CD8-positive, alpha-beta memory T cell (primary cell): ENCODE results near the gene TOR1A. TPM values are rescaled to one million over a fixed set of nuclear protein-coding genes. Genes with fewer than 3 reads are reported as not detected.
"Not testable (repeated sequence)": the region's sequence is repeated elsewhere in the genome, so short reads cannot be mapped to it uniquely, and the experiment has no call there.

Source experiments
- CTCF ChIA-PET: fragments of 350-600 bp; sonication (Branson Sonifier 250); formaldehyde crosslinking; loops from one replicate; lab custom pipeline; 2021; ENCODE audit warnings: antibody characterized with exemption; lab: Charles Lee
- POLR2A ChIA-PET: fragments of 350-600 bp; sonication (Branson Sonifier 250); formaldehyde crosslinking; loops from one replicate; lab custom pipeline; 2021; ENCODE audit warnings: antibody characterized with exemption; lab: Charles Lee
- DNase-seq, 5 donors: peaks; one replicate each; pipeline versions ENCODE4 v3.0.0 to v3.0.0-alpha.2; 2020 to 2022; ENCODE audit warnings: mixed read lengths in 1 of 5
- H3K27ac ChIP-seq: one replicate; pipeline ENCODE4 v1.7.0; 2013; ENCODE audit warnings: low read depth, mild to moderate bottlenecking, low read length, moderate library complexity
- H3K27me3 ChIP-seq: 2 replicates; pipeline ENCODE4 v1.7.0; 2013; ENCODE audit warnings: low read length, mild to moderate bottlenecking; ENCODE audit not compliant: insufficient read depth, poor library complexity, severe bottlenecking
- H3K36me3 ChIP-seq: 2 replicates; pipeline ENCODE4 v1.7.0; 2013; ENCODE audit warnings: mild to moderate bottlenecking, low read length, moderate library complexity; ENCODE audit not compliant: insufficient read depth
- H3K4me1 ChIP-seq: 2 replicates; pipeline ENCODE4 v1.7.0; 2013; ENCODE audit warnings: mild to moderate bottlenecking, low read length, moderate library complexity; ENCODE audit not compliant: insufficient read depth
- H3K4me3 ChIP-seq: 2 replicates; pipeline ENCODE4 v1.7.0; 2013; ENCODE audit warnings: mild to moderate bottlenecking, low read length
- H3K9me3 ChIP-seq: 2 replicates; pipeline ENCODE4 v1.7.0; 2013; ENCODE audit warnings: mild to moderate bottlenecking, low read length
- H3K27ac Mint-ChIP-seq, 8 donors: one replicate each; pipeline ENCODE4 v1.8.0; 2020 to 2021; ENCODE audit warnings: mixed read lengths in 8 of 8, mild to moderate bottlenecking in 6 of 8, inconsistent platforms in 3 of 8, moderate library complexity in 3 of 8
- H3K27me3 Mint-ChIP-seq, 2 donors: one replicate each; pipeline ENCODE4 v1.8.0; 2020 to 2021; ENCODE audit warnings: mixed read lengths in 2 of 2, mild to moderate bottlenecking in 1 of 2, moderate library complexity in 1 of 2
- H3K36me3 Mint-ChIP-seq, 3 donors: one replicate each; pipeline ENCODE4 v1.8.0; 2020 to 2021; ENCODE audit warnings: mixed read lengths in 3 of 3, inconsistent platforms in 1 of 3, mild to moderate bottlenecking in 1 of 3
- H3K4me1 Mint-ChIP-seq, 3 donors: one replicate each; pipeline ENCODE4 v1.8.0; 2020 to 2021; ENCODE audit warnings: mixed read lengths in 3 of 3, inconsistent platforms in 1 of 3, mild to moderate bottlenecking in 1 of 3
- H3K4me3 Mint-ChIP-seq, 7 donors: one replicate each; pipeline ENCODE4 v1.8.0; 2020 to 2021; ENCODE audit warnings: mixed read lengths in 7 of 7, mild to moderate bottlenecking in 6 of 7, moderate library complexity in 4 of 7, inconsistent platforms in 2 of 7
- H3K9me3 Mint-ChIP-seq, 5 donors: one replicate each; pipeline ENCODE4 v1.8.0; 2020 to 2022; ENCODE audit warnings: mixed read lengths in 5 of 5, mild to moderate bottlenecking in 3 of 5, moderate library complexity in 2 of 5, inconsistent platforms in 1 of 5
- polyA plus RNA-seq: library from polyadenylated mRNA; unstranded; fragments of 300-500 nt; fragmentation: Illumina TruSeq; gene quantifications from one replicate; pipeline ENCODE4 v1.2.3, GENCODE V29; 2021
- total RNA-seq, 2 experiments: library from RNA; stranded (reverse); gene quantifications; one replicate each; pipeline ENCODE4 v1.2.3, GENCODE V29; 2021

TOR1A gene
- total and polyA plus RNA-seq, 3 experiments from 2014 or later = 53.8 to 73.8 (median 53.9) TPM

- Mint-ChIP-seq H3K4me1 (peaks cover 6 to 13% (median 7%) of the 10 kb centered on the region in 3 donors), H3K4me3 (no peak overlapping the region), H3K27me3 (peaks cover 5 to 15% of the 10 kb centered on the region in 2 donors), H3K9me3 (no peaks in the 10 kb centered on the region), H3K36me3 (no peaks in the 10 kb centered on the region), H3K27ac (no peak overlapping the region)
- no peaks in the 10 kb centered on the region for H3K36me3 ChIP-seq
- no peak overlapping the region for H3K27ac ChIP-seq
- H3K4me3 ChIP-seq = no peak overlapping the region
- POLR2A ChIA-PET = no interaction called here
- H3K27me3 ChIP-seq = no peaks in the 10 kb centered on the region
- H3K9me3 ChIP-seq = no peaks in the 10 kb centered on the region
- DNase-seq = no peak
- H3K4me1 ChIP-seq = peaks cover 10% of the 10 kb centered on the region
- CTCF ChIA-PET = interaction anchor here (1.5 kb wide), 1 partner anchor 639 kb away, joined by 5 read pairs; no protein-coding TSS in a partner anchor
Measured at GRCh38 chr9:129778469-129778868, 45.5 kb downstream of the TOR1A start.

- H3K4me3 Mint-ChIP-seq = peak overlapping the region in 1 of 7 donors; percentile 12
- H3K27me3 Mint-ChIP-seq = peaks cover 5 to 17% of the 10 kb centered on the region in 2 donors
- no peaks in the 10 kb centered on the region for H3K9me3 Mint-ChIP-seq
- H3K36me3 ChIP-seq = no peaks in the 10 kb centered on the region
- CTCF ChIA-PET = interaction anchor here (1.1 to 1.9 kb wide), 3 partner anchors 13 to 638 kb away, joined by 4 to 7 read pairs (median 5); no protein-coding TSS in a partner anchor
- POLR2A ChIA-PET = no interaction called here
- H3K36me3 Mint-ChIP-seq = no peaks in the 10 kb centered on the region
- H3K4me3 ChIP-seq = no peak overlapping the region
- H3K27ac ChIP-seq = peak overlapping the region; percentile 25
- no peaks in the 10 kb centered on the region for H3K27me3 ChIP-seq
- peak overlapping the region in 2 of 8 donors; percentile 4 to 92 for H3K27ac Mint-ChIP-seq
- DNase-seq = no peak
- H3K4me1 ChIP-seq = peaks cover 10% of the 10 kb centered on the region
- H3K9me3 ChIP-seq = no peaks in the 10 kb centered on the region
- H3K4me1 Mint-ChIP-seq = peaks cover 6 to 13% (median 7%) of the 10 kb centered on the region in 3 donors
Measured at GRCh38 chr9:129777769-129778130, 46.2 kb downstream of the TOR1A start.

DNA sequence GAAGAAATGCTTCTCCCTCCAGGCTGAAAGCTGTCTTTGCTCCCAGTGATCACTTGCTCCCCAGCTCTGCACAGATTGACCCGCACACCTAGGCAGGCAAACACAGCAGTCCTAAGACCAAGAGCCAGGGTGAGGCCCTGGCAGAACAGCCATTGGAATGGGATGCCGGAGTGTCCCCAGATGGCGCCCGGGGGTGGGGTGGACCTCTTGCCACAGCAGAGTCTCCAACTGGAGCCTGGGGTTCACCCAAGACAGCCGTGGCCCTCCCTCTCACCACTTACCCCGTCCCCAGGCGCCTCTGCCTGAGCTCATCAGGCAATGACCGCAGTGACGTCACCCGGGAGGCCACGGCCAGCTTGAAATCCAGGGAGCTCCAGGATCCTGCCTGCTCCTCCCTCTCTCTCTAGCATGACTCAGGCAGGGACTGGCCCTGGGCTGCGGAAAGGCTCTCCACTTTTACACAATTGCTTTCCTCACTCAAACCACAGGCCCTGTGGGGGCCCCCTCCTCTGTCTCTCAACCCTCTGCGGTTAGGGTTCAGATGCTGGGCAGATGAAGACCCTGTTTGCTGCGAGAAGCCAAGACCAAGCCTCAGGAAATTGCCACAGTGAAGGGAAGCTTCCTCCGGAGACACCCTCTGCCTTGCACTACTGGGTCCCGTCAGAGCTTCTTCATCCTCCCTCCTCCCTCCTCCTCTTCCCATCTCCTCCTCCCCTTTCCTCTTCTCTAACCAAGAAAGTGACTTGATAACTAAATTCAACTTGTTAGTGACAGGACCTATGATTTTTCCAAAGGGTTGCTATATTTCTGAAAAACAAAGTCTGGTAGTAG lies 46.8 kb downstream of the TOR1A start:
- Histone ChIP-seq H3K36me3 (no peaks in the 10 kb centered on the region), H3K9me3 (no peaks in the 10 kb centered on the region), H3K27ac (peak overlapping the region; percentile 43), H3K4me1 (peaks cover 10% of the 10 kb centered on the region), H3K4me3 (no peak overlapping the region), H3K27me3 (no peaks in the 10 kb centered on the region)
- Mint-ChIP-seq H3K27ac (peak overlapping the region in 5 of 8 donors; percentile 4 to 92 (median 52)), H3K4me1 (peaks cover 6 to 13% (median 7%) of the 10 kb centered on the region in 3 donors), H3K27me3 (peaks cover 5 to 17% of the 10 kb centered on the region in 2 donors), H3K9me3 (no peaks in the 10 kb centered on the region), H3K36me3 (no peaks in the 10 kb centered on the region), H3K4me3 (peak overlapping the region in 2 of 7 donors; percentile 12 to 48)
- CTCF ChIA-PET = interaction anchor here (0.8 to 1.9 kb wide), 5 partner anchors 14 to 645 kb away, joined by 3 to 7 read pairs (median 4); no protein-coding TSS in a partner anchor
- peak in 3 of 5 donors; percentile 3 to 65 (median 23) for DNase-seq
- POLR2A ChIA-PET = no interaction called here

DNA sequence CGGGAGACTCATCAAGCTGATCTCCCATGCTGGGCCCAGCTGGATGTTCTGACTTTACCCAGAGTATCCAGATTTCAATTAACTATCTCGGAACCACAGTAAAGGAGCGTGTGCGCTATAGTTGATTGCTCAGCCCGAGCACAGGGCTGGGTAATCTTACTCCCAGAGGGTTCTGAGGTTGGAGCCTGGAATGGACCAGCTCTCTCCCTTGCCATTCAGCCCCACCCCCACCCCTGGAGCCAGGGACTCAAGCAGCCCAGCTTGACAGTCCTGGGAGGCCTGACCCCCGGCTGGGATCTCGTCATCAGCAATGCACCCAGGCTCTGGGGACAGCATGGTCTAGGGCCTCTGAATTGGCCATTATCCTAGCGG lies 47.4 kb downstream of the TOR1A start:
- POLR2A ChIA-PET = no interaction called here
- no peaks in the 10 kb centered on the region for H3K9me3 Mint-ChIP-seq
- Histone ChIP-seq H3K9me3 (no peaks in the 10 kb centered on the region), H3K27ac (peak overlapping the region; percentile 43), H3K27me3 (no peaks in the 10 kb centered on the region), H3K36me3 (no peaks in the 10 kb centered on the region), H3K4me1 (peaks cover 10% of the 10 kb centered on the region), H3K4me3 (no peak overlapping the region)
- peaks cover 5 to 17% of the 10 kb centered on the region in 2 donors for H3K27me3 Mint-ChIP-seq
- DNase-seq = no peak
- CTCF ChIA-PET = interaction anchor here (0.8 to 1.9 kb wide), 4 partner anchors 15 to 645 kb away, joined by 3 to 7 read pairs (median 3); no protein-coding TSS in a partner anchor
- H3K4me3 Mint-ChIP-seq = no peak overlapping the region
- H3K36me3 Mint-ChIP-seq = no peaks in the 10 kb centered on the region
- no peak overlapping the region for H3K27ac Mint-ChIP-seq
- peaks cover 6 to 13% (median 7%) of the 10 kb centered on the region in 3 donors for H3K4me1 Mint-ChIP-seq

GRCh38 chr9:129776096-129776495 lies 47.8 kb downstream of the TOR1A start:
- H3K36me3 ChIP-seq, DNase-seq, POLR2A ChIA-PET, H3K36me3 Mint-ChIP-seq, H3K4me1 ChIP-seq, H3K4me3 Mint-ChIP-seq, H3K27ac ChIP-seq, H3K27me3 ChIP-seq, H3K9me3 Mint-ChIP-seq, H3K4me3 ChIP-seq, H3K9me3 ChIP-seq, H3K27ac Mint-ChIP-seq: not testable (repeated sequence)
- Mint-ChIP-seq H3K27me3 (peaks cover 5 to 17% of the 10 kb centered on the region in 2 donors), H3K4me1 (peaks cover 6 to 13% (median 7%) of the 10 kb centered on the region in 3 donors)
- CTCF ChIA-PET = interaction anchor here (1.2 to 1.9 kb wide), 3 partner anchors 8 to 39 kb away, joined by 3 to 7 read pairs (median 3); no protein-coding TSS in a partner anchor

GRCh38 chr9:129775448-129775798 lies 48.5 kb downstream of the TOR1A start:
- peaks cover 6 to 13% (median 7%) of the 10 kb centered on the region in 3 donors for H3K4me1 Mint-ChIP-seq

DNA sequence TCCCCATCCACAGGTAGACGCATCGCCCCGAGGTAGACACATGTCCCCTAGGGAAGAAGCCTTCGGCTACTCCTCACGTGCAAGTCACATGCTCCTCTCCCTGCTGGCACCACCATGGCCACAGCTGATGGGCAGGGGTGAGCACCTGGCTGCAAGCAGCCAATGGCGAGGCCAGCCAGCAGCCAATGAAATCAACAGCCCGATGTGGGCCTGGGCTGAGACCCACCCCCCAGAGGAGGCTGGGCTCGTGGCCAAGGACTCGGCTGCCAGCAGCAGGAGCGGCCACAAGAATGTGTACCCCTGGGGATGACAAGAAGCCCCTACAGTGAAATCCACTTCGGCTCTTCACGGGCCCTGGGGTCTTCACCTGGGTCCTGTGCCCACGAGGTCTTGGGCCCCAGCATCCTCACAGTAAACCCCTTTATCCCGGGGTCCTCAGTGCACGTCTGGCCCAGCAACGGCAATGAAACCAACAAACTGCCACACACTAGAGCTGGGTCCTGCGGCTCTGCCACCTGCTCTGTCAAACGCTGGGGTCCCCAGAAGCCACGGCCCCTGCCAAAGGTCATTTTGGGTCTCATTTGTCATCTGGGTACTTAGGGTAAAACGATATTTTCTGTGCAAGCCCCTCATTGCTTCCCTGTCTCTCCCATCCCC lies 49.0 kb downstream of the TOR1A start:
- ChIA-PET CTCF (interaction anchor here (0.8 to 1.3 kb wide), 3 partner anchors 9 to 38 kb away, joined by 3 to 4 read pairs (median 3); no protein-coding TSS in a partner anchor), POLR2A (no interaction called here)
- no peaks in the 10 kb centered on the region for H3K9me3 Mint-ChIP-seq
- H3K4me1 ChIP-seq = peaks cover 10% of the 10 kb centered on the region
- H3K27ac ChIP-seq = no peak overlapping the region
- DNase-seq = no peak
- H3K9me3 ChIP-seq = no peaks in the 10 kb centered on the region
- H3K36me3 ChIP-seq = no peaks in the 10 kb centered on the region
- H3K4me3 Mint-ChIP-seq = no peak overlapping the region
- H3K4me1 Mint-ChIP-seq = peaks cover 6 to 13% (median 7%) of the 10 kb centered on the region in 3 donors
- H3K27me3 ChIP-seq = no peaks in the 10 kb centered on the region
- H3K36me3 Mint-ChIP-seq = no peaks in the 10 kb centered on the region
- peak overlapping the region in 1 of 8 donors; percentile 21 for H3K27ac Mint-ChIP-seq
- H3K27me3 Mint-ChIP-seq = peaks cover 5 to 23% of the 10 kb centered on the region in 2 donors
- no peak overlapping the region for H3K4me3 ChIP-seq

More at GRCh38 chr9:129775448-129775798, 48.5 kb downstream of the TOR1A start:
- Histone ChIP-seq H3K4me1 (peaks cover 10% of the 10 kb centered on the region), H3K36me3 (no peaks in the 10 kb centered on the region), H3K9me3 (no peaks in the 10 kb centered on the region), H3K27ac (no peak overlapping the region), H3K4me3 (no peak overlapping the region), H3K27me3 (no peaks in the 10 kb centered on the region)
- H3K27me3 Mint-ChIP-seq = peaks cover 5 to 23% of the 10 kb centered on the region in 2 donors
- ChIA-PET CTCF (interaction anchor here (0.8 to 1.3 kb wide), 4 partner anchors 8 to 38 kb away, joined by 3 to 4 read pairs (median 3); no protein-coding TSS in a partner anchor), POLR2A (no interaction called here)
- no peaks in the 10 kb centered on the region for H3K36me3 Mint-ChIP-seq
- H3K9me3 Mint-ChIP-seq = no peaks in the 10 kb centered on the region
- no peak for DNase-seq
- H3K4me3 Mint-ChIP-seq = no peak overlapping the region
- H3K27ac Mint-ChIP-seq = peak overlapping the region in 1 of 8 donors; percentile 21
